GM12873 (cell line): ENCODE data around the gene DDX54.

ENCODE experiments used
- TF ChIP-seq, protein P1 (sequence below): IDR thresholded peaks from 2 replicates; pipeline ENCODE4 v1.5.1; 2012; ENCODE audit warnings: low read depth, mild to moderate bottlenecking, moderate library complexity, low read length, control low read depth; ENCODE audit not compliant: insufficient read depth; ENCODE audit errors: missing control alignments

The DDX54 gene

DNA sequence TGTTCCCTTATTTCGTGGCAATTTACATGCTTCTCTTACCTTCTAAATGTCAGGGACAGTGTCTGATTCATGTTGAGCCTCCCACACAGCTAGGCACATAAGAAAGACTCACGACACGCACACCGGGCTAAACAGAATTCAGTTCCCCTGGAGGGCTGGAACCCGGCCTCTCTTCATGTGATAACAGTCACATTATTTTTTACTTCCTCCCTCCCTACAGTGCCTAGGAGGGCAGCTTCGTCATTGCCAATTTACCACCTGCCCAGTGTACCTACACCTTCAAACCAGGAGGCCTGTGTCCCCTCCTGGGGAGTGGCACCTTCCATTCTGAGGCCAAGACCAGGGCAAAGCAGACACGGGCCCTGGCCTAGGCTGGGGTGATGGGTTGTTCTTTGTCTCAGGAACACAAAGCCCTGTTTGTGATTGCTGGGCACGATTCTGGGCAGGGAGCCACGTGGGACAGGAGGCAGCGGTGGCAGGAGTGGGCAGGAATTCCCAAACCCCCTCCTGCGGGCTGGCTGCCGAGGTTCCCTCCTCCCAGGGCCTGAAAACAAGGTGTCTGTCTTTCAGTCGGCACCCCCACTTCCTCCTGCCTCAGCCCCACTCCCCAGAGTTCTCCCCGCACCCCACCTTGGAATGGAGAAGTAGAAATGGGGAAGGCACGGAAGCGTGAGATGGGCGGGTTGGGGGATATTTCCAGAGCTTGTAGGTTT, 42.9 kb downstream of the DDX54 start:
- TF ChIP-seq, protein P1, sequence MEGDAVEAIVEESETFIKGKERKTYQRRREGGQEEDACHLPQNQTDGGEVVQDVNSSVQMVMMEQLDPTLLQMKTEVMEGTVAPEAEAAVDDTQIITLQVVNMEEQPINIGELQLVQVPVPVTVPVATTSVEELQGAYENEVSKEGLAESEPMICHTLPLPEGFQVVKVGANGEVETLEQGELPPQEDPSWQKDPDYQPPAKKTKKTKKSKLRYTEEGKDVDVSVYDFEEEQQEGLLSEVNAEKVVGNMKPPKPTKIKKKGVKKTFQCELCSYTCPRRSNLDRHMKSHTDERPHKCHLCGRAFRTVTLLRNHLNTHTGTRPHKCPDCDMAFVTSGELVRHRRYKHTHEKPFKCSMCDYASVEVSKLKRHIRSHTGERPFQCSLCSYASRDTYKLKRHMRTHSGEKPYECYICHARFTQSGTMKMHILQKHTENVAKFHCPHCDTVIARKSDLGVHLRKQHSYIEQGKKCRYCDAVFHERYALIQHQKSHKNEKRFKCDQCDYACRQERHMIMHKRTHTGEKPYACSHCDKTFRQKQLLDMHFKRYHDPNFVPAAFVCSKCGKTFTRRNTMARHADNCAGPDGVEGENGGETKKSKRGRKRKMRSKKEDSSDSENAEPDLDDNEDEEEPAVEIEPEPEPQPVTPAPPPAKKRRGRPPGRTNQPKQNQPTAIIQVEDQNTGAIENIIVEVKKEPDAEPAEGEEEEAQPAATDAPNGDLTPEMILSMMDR, result no peak

DNA sequence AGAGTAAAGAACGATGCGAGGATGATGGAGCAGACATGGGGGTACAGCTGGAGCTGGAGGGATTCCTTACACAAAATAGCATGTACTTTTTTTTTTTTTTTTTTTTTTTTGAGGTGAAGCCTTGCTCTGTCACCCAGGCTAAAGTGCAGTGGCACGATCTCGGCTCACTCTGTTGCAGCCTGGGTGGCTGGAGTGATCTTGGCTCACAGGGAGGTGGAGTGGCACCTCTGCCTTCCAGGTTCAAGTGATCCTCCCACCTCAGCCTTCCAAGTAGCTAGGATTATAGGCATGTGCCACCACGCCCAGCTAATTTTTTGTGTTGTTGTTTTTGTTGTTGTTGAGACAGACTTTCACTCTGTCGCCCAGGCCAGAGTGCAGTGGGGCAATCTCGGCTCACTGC, 44.6 kb downstream of the DDX54 start:
- TF ChIP-seq, protein P1, result no peak

DNA sequence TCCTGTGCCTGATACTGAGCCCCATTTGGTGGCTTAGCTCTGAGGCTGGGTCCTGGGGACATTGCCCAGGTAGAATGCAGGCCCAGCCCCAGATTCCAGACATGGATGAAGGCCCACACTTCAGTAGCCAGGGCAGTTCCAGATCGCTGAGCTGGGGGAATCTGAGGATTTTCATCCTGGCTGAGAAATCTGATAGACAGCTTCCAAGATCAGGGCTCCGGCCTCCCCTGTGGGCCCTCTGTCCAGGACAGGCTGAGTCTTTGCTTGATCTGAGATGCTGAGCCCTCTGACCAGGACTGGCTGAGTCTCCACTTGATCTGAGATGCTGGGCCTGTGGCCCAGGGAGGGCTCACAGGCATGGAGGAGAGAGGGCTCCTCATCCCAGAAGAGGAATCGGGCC, 46.5 kb downstream of the DDX54 start:
- TF ChIP-seq, protein P1, result no peak

DNA sequence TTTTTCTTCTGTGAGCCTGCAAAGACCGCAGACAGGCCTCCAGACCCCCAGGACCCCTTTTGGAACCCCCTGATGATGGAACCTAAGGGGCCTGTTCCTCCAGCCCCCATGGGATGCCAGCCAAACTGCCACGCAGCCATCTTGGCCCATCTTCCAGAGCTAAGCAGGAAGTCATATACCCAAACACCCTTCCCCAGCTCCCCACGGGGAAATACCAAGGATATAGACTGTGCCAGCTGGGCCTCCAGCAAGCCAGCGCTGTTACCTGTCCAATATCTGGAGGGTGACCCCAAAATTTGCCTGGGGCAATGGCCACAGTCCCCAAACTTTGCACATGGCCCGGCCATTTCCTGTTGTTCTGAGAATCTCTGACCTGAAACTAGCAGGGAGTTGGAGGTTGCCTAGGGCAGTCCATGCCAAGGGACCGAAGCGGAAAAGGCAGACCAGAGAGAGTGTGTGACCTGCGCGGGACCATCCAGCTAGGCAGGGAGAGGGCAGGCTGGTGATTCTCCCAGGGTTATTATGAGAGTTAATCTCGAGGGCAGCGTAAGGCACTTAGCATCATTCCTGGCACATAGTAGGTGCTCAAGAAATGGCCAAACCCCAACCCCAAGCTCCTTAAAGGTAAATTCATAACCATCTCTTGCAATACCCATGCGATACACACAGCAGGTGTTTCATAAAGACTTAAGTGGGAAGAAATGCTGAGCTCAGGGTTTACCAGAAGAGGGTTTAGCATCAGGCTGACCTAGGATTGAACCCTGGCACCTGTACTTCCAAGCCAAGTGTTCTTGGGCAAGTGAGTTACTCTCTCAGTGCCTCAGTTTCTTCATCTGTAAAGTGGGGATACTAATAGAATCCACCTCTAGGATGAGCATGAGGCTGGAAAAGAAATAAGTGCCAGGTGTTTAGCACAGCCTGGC, 47.2 kb downstream of the DDX54 start:
- TF ChIP-seq, protein P1, result no peak

DNA sequence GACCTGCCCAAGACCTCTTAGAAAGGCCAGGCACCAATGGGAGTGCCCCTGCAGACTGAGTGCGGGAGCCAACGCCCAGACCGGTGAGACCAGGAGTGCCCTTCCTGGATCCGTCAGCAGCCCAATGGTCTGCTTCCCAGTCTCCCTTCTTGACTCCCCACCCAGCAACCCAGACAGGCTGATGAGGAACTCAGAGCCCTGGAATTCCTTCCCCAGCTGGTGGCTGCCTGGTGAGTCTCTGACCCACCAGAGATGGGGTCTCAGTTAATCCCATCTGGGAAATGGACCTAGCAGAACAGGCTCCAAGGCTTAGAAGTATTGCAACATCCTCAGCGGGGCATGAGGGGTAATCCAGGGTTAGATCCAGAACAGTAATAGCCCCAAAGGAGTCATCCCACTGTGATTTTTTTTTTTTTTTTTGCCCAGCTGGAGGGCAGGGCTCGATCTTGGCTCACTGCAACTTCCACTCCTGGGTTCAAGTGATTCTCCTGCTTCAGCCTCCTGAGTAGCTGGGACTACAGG, 48.2 kb downstream of the DDX54 start:
- TF ChIP-seq, protein P1, result no peak

DNA sequence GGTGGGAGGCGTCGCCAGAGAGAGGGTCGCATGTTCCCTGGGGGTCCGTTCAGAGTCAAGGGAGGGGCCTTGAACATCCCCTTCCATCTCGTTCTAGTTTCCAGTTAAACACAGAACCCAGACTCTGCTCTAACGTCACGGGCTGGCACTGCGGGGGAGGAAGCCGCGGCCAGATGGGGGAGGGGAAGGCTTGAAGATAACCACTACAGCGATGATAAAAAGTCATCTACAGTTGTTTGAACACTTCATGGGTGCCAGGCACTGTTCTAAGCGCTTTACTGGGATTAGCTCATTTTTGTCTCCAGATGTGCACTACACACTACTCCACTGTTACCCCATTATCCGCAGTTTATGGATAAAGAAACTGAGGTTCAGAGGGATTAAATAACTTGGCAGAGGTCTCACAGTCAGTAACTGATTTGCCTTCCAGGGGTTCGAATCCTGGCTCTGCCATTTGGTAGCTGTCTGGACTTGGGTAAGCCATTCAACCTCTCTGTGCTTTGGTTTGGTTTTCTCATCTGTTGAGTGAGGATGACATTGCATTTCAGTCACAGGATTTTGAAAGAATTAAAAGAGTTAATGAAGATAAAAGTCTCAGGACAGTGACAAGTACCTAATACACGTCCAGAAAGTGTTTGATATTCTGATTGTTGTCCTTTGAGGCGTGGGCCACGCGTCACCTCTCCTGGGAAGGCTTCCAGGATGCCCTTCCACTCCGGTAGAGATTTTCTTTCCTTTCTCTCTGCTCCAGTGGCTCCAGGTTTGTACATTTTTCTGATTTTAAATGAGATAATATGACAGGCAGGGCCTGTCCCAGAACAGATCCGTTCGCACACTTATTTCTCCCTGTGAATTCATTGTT, 48.9 kb downstream of the DDX54 start:
- TF ChIP-seq, protein P1, result no peak
